ENCODE measurements around the gene NSMCE1.

- TF ChIP-seq CTCF (IDR thresholded peaks at IDR 0.05 in 8 of 11, conservative IDR thresholded peaks at IDR 0.05 in 3 of 11) (peak in 4 of 11 experiments; percentile 7 to 42 (median 30)), POLR2AphosphoS5 (IDR thresholded peaks at IDR 0.05) (peak; percentile 95 to 96 (median 95))
Observed at GRCh38 chr16:27203507-27204311, 64.9 kb downstream of the NSMCE1 start, which contains the start of gene KDM8.

All from spleen (tissue), 7 donors.